Raji (cell line): ENCODE results near the gene KIAA0753.

Experiments
- POLR2A ChIP-seq: IDR thresholded peaks from 2 replicates; pipeline ENCODE4 v1.6.1; 2011; ENCODE audit warnings: low read depth, low read length, control low read depth; ENCODE audit not compliant: insufficient read depth

Gene KIAA0753

DNA sequence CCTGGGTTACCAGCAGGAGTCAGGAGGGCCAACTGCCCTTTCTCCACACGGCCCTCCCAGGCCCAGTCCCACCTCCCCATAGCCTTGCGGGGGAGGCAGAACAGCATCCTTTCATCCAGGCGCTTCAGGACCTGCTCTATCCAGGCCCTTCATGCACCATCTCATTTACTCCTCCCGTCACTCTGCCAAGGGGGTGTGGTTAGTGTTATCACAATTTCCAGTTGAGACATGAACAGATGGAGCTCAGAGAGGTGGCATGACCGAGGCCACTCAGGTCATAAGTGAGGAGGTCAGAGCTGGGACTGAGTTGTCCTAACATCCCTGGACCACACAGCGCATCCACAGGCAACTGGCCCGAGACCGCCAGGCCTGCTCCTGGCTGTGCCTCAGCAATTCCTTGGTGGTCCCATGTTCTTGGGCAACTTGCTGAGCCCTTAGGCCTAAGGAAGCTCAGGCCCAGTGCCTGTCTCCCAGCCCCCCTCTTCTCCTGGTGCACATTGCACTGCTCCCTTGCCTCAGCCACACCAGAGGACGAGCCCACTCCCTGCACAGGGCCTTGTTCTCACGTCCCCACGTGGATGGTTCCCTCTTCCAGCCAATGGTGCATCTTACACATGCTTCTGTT is 34.8 kb upstream of the KIAA0753 start:
- no peak for TF ChIP-seq POLR2A

DNA sequence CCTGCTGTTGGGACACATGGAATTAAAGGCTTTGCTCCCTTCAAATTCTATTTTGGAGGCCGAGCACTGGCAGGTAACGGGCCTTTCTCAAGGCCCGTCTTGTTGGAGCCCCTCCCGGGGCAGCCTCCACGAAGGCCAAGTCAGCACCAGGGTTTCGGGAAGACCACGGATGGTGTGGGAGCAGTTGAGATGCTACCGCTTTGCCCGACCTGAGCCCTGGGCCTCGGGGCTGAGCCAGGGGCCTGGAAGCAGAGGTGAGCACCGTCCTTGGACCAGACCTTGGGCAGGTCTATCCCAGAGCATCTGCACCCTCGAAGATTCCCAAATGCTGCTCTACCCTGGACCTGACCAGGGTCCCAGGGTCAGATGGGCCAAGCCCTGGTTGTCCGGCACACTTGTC is 34.1 kb upstream of the KIAA0753 start:
- TF ChIP-seq POLR2A = no peak

DNA sequence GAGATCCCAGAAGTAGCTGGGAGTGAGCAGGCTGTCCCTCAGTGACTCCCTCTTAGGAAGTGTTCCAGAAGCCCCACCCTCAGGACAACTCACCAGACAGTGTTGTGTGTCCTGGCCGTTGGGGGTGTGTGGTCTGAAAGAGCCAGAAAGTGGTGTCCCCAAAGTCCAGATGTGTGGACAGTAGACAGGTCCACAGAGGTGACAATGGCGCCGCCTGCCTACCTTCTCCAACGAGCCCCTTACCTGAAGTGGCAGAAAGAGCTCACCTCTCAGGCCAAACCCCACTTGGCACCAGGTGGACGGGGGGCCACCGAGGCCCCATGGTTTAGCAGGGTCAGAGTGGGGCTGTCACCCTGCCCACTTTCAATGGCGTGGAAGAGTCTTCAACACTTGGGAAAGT is 30.9 kb upstream of the KIAA0753 start:
- no peak for TF ChIP-seq POLR2A

DNA sequence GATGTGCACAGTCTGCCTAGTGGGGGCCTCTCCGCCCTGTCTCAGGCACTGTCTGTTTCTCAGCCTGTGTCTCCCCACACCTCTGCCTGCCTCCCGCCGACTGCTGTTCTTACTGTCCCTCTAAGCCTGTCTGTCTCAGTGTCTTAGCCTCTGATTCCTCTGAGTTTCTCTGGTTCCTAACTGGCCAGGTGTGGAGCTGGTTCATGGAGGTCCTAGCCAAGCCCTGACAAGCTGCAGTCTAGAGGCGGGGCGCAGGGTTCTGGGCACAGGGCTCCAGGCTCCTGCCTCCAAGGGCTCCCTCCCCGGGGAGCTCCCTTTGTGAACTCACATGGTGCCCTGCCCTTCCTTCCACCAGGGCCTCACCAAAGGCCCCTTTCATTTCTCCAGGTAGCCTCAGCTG is 30.5 kb upstream of the KIAA0753 start:
- no peak for TF ChIP-seq POLR2A

DNA sequence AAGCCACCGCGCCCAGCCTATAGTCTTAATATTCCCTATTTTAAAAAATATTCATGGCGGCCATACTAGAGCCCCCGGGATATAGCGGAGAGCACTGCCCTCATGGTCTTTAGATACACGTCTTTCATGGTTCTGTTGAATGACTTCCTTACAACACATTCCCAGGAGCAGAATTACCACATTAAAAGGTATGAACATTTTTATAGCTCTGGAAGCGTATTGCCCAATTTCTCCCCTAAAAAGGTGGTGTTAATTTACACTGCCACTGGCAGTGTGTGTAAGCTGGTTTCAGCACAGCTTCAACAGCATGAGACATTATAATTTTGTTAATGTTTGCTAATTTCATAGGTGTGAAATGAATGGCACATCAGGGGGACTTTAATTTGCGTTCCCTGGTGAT is 30.1 kb upstream of the KIAA0753 start:
- TF ChIP-seq POLR2A = no peak

DNA sequence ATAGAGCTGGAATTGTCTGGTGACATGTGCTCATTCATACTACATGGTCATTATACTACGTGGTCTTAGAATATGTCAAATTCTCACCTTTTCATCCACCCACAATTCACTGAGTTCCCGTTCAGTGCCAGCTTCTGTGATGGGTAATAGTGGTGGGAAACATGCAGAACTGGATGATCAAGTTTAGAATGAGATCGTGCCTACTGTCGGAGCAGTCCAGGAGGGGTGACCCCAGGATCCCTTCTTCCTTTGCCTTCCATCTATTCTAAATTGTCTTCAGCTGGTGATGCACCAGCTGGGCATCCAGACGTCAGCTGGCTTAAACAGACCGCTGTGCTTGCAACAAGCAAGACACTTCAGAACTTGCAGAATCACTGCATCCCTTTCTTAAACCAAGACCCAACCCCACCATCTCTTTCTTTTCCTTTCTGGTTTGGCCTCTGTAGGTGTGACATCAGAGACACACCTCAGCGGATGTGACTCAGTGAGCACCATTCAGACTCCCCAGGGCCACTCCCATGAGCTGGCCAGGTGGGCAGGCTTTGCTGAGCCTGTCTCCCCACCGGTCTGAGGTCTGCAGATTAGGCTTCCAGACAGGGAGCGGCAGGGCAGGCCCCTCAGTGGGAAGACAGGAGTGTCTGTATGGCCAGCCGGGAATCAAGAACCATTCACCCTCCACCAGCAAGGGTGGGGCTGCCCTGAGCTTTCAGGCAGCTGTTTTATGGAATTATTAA is 29.1 kb upstream of the KIAA0753 start:
- TF ChIP-seq POLR2A = no peak

DNA sequence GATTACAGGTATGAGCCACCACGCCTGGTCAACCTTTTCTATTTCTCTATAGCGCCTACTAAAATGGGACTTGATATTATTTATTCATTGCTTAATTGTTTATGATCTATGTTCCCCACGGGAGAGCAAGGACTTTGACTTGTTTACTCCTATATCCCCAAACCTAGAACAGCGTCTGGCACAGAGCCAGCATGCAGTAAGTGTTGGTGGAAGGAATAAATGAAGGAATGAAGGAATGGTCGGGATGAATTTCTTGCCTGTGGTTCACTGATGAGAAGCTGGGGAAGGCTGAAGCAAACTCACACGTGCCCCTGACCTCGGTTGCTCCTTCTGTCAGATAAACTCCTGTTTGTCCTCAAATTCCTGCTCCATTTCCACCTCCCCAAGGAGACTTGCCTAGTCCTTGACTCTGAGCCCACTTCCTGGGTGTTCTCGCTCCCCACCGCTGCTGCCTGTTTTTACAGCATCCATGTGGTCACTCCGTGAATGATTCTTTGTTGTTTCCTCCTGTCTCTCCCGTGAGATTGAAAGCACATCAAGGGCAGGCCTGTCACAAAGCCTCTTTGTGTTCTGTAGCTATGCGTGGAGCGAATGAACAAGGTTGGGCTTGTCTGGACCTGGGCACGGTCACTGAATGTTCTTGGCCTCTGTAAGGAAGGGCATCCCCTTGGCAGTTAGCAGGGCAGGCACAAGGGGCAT is 28.4 kb upstream of the KIAA0753 start:
- no peak for TF ChIP-seq POLR2A

DNA sequence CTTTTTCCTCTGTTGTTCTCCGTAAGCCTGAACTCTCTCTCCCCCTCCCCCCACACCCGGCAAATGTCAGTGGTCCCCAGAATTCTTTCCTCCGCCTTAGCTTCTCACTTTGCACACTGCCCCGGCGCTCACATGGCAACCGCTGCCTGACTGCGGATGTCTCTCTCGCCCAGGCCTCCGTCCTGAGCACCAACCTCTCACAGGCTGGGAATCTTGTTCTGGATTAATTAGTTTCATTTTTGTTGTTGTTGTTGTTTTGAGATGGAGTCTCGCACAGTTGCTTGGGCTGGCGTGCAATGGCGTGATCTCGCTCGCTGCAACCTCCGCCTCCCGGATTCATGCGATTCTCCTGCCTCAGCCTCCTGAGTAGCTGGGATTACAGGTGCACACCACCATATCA is 27.7 kb upstream of the KIAA0753 start:
- TF ChIP-seq POLR2A = no peak

DNA sequence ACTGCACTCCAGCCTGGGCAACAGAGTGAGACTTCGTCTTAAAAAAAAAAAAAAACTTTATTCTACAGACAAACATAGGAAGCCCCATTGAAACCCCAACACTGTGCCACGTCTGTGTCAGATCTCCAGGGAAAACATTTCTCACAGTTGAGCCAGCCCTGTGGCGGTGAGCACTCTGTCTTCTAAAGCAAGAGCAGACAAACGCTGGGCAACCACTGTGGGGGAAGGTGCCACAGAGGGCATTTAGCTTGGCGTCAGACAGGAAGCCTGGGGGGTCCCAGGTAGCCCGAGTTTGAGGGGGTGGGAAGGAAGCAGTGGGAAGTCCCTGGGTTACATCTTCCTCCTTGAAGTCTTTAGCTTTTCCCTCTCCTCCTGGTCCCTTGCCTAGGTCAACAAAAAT is 27.0 kb upstream of the KIAA0753 start:
- no peak for TF ChIP-seq POLR2A

DNA sequence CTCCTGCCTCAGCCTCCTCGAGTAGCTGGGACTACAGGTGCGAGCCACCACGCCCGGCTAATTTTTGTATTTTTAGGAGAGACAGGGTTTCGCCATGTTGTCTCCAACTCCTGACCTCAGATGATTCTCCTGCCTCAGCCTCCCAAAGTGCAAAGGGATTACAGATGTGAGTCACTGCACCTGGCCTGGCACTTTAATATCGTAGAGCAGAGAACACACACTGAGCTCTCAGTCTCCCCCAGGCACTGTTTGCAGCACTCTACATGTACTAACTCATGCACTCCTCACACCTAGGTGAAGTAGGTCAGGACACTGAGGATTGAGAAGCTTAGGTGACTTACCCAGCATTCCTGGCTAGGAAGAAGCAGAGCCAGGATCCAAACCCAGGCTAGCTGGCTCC is 26.0 kb upstream of the KIAA0753 start:
- TF ChIP-seq POLR2A = no peak

DNA sequence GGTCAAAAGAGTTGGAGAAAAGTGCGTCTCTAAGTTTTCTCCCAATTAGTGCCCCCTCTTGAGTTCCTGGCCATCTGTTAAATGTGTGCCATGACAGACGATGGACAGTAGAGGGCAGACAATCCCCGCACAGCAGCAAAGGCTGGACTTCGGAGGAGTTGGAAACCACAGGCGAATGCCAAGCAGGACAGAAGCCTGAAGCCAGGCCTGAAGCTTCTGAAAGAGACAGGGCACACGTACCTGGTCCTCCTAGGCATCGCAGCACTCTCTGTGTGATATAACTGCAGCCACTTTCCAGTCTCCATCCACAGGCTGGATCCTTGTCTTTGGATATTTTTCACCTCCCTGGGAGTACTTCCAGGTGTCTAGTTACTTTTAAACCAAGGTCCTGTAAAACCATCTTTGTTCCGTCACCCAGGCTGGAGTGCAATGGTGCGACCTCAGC is 25.6 kb upstream of the KIAA0753 start:
- no peak for TF ChIP-seq POLR2A

DNA sequence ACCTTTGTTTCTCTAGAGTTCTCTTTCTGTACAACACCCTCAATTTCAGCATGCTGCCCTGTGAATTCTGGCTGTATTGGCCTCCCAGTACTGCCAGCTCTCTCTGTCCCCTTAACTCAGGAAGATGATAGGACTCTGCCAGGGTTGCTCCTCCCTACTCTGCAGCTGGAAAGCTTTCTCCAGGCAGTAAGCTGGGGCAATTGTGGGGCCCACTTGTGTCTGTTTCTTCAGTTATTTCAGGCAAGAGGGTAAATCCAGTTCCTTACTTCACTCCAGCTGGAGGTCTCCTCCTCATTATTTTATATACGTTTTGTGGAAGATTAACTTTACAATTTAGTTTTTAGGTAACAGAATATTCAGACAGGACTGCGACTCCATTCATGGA is 20.9 kb upstream of the KIAA0753 start:
- TF ChIP-seq POLR2A = no peak

DNA sequence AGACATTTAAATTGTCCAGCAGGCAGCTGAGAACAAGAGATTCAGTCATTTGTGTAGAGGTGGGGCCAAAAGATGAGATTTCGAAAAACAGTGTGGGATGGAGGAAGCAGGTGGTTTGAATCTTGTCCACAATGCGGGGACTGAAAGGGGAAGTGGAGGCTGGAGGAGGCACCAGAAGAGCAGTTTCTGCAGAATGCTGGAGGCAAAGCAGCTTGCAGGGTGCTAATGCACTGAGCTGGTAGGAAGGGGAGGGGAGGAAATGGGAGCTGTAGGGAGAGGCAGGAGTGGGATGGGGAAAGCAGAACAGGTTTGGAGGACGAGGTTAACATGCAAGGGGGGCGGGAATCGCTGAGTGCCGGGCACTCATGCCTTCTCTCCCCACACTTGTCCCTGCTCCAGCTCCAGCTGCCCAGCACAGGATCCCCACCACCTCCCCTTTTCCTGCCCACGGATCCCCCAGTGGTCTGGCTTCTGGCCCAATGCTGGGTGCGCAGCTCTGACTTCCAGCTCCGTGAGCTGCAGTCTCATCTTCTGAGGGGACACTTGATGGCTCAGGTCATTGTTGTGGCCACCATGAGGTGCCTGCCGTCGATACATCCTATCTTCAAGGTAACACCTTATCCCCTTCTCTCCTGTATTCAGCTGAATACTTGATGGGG is 20.4 kb upstream of the KIAA0753 start:
- 0 out of 2 replicates have a peak, but pooled peaks have one; percentile 29 for TF ChIP-seq POLR2A

DNA sequence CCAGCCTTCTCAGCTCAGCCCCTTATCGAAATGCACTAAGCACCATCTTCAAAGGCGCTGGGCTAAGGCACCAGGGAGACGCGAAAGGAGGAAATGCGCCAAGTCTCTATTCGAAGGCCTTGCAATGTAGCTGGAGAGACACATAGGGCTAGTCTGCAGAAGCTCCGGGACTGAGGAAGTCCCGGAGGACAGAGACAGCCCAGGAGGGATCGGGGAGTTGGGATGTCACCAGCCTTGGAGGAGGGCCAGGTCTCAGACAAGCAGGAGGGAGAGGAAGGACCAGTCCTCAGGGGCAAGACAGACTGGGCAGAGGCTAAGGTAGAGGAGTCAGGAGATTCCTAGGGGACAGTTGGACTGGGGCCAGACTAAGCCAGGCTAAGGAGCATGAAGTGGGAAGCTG is 19.6 kb upstream of the KIAA0753 start:
- no peak for TF ChIP-seq POLR2A

DNA sequence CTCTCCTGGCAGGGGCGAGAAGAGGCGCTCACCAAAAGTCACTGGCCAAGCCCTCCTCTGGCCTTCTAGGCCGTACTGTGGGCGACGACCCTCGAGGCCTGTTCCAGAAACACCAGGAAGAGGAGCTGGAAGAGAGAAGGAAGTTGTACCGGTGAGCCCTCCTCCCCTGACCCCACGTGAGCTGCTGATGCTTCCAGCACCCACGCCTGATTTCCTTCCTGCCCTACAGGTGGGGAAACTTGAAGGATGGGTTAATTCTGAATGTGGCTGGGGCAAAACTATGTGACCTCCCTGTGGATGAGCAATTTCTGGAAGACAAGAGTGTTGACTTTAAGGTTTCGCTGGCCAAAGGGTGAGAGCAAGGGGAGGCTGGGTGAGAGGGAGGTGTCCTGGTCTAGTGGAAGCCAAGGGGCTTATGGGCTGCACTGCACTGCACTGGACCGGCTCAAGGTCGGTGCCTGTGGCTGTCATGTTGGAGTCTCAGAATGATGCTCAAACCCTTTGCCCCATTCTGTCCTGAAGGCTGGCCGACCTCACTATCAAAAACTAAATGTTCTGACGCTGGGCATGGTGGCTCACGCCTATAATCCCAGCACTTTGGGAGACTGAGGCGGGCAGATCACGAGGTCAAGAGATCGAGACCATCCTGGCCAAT is 17.2 kb upstream of the KIAA0753 start:
- TF ChIP-seq POLR2A = no peak
